NCI-H187 (cell line): Measurements from ENCODE around the gene SFT2D1.
"Not testable (repeated sequence)": the region's sequence is repeated elsewhere in the genome, so short reads cannot be mapped to it uniquely, and the experiment has no call there.

Source experiments
- DNase-seq, 2 experiments: peaks; one replicate each; lab custom pipeline; 2025; lab: John Stamatoyannopoulos, UW

Gene SFT2D1

DNA sequence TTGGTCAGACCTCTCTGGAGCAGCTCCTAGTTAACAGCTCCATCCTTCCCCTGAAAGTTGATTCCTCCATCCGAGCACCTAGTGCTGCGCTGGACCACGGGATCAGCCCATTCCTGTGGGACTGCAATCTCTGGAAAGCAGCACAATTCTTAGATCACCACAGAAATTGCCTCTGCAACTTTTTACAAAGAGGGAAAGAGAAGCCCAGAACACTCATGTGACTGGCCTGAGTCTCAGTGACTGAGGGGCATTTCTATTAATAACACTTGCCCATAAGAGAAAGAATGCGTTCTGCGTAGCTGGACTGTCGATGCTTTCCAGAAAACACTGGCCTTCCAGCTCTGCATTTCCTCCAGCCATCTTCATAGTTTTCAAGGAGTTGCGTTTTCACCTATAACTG, 22.1 kb upstream of the SFT2D1 start:
- no peak for DNase-seq

DNA sequence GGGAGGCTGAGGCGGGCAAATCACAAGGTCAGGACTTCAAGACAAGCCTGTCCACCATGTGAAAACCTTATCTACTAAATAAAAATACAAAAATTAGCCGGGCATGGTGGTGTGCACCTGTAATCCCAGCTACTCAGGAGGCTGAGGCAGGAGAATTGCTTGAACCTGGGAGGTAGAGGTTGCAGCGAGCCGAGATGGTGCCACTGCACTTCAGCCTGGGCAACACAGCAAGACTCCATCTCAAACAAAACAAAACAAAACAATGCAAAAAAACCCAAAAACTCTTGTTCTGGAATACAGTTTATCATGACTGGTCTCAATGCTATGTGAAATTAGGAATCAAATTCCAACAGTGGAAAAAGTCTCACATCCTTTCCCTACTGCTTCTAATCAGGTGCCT, 20.1 kb upstream of the SFT2D1 start:
- not testable (repeated sequence) for DNase-seq

DNA sequence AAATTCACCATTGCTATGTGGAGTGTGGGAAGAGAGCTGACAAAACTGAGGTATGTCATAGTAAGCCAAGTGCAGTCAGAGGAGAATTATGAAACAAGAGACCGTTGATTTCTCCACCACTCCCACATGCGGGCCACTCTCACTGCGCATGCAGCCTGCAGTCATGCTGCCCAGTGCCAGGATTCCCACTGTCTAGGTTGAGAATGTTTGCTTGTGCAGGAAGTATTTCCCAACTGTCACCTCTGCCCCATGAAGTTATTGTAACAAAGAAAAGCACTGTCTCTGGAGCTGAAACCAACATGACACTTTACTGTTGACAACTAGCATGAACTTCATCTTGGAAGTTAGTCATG, 18.7 kb upstream of the SFT2D1 start:
- DNase-seq: no peak

DNA sequence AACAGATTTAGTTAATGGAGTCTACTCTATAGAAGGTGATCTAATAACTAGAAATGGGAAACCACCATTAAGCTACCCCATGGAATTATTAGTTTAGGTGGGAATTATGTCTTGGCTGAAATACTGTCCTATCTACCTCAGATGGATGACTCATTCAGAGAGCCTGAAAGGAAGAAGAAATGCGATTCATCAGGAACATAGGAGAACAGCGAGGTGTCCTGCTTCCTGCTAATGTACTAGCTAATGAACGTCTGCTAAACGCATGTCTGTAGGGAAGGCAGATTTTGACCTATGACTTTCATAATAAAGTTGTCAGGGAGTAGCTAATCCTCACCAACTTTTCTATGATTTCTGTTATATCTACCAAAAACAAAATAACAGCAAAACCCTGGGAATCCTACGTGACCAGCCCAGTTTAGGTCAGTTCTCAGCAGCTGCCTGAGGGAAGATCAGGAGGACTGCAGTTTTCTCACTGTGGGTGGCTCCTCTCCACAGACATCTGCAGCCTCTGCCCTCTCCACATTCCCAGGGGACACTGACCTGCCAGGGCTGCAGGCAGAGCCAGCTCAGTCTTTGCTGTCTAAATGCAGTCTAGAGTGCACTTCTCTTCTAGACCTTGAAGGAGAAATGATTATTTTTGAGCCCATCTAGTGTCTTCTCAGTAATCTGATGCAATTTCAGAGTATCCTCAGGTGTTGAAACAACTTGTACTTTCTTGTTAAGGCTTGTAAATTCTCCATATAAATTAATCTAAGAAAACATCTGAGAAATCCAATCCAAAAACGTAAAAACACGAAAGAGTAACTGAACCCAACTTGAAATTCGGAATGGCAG, 18.1 kb upstream of the SFT2D1 start:
- no peak for DNase-seq

DNA sequence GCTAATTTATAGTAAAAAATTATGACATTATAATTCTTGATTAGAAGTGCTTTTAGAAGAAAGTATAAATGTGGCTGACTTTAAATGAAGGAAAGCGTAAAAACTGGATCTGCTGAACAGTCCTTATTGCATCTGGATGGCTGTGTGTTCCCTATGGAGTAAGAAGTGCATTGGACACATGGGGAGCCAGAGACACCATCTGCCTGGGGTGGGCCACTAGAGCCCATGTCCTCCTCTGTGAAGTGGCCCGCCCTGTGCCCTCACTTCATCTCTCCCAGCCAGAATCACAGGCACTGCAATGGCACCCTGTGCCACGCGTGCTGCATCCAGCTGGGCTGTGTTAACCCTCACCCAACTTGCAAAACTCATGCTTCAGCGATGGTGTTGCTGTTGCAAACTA, 13.2 kb upstream of the SFT2D1 start:
- DNase-seq: no peak

DNA sequence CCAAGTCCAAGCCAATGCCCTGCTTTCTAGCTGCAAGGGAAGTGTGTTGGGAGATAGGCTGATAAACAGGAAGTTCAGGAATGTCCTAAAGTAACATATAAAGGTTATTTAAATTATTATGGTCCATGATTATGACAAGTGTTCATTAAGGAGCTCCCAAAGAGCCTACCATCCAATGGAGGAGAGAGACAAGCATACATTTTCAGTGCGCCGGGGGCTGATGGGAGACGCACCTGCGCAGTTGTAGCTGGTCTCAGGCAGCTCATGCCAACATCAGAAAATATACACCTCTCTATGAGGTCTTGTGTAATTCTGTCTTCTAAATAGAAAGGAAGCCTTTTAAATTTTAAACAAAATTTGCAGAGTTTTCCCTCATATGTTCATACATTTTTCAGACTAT, 12.6 kb upstream of the SFT2D1 start:
- DNase-seq: no peak

DNA sequence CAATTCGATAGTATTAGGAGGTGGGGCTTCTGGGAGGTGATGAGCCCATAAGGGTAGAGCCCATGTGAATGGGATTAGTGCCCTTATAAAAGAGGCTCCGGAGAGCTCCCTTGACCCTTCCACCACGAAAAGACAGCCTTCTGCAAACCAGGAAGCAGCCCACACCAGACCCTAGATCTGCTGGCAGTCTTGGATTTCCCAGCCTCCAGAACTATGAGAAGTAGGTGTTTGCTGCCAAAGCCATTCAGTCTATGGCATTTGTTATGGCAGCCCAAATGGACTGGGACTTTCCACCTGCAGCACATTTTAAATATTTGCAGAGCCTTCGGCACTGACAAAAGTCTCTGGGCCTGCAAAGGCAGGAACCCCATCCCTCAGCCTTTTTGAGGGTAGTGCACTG, 11.8 kb upstream of the SFT2D1 start:
- no peak for DNase-seq

DNA sequence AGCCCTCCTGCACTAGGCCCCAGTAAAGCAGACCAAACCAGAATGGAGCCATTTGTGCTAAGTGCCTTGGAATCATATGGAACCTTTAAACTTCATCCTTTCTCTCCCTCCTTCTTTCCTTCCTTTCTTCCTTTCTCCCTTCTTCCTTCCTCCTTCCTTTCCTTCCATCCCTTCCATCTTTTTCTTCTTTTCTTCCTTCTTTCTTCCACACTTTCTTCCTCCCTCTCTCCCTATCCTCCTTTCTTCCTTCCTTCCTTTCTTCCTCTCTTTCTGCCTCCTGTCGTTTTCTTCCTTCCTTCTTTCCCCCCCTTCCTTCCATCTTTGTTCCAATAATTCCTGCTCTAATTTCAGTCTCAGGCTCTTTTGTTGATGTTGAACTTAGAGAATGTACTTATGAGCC, 11.2 kb upstream of the SFT2D1 start:
- DNase-seq: no peak

DNA sequence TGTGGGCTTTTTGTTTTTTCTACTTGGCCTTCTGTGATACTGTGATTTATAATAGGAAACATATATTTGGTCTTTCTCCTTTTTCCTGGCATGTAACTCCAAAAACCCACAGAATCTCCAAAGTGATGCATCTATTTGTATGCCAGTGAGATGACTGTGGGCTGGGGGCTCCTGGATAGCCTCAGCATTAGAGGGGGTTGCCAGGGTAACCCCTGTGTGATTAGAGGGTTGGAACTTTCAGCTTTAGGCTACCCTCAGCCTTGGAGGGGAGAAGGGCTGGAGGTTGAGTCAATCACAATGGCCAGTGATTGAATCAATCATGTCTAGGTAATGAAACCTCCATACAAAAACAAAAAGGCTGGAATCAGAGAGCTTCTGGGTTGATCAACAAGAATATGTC, 10.6 kb upstream of the SFT2D1 start:
- DNase-seq: no peak

DNA sequence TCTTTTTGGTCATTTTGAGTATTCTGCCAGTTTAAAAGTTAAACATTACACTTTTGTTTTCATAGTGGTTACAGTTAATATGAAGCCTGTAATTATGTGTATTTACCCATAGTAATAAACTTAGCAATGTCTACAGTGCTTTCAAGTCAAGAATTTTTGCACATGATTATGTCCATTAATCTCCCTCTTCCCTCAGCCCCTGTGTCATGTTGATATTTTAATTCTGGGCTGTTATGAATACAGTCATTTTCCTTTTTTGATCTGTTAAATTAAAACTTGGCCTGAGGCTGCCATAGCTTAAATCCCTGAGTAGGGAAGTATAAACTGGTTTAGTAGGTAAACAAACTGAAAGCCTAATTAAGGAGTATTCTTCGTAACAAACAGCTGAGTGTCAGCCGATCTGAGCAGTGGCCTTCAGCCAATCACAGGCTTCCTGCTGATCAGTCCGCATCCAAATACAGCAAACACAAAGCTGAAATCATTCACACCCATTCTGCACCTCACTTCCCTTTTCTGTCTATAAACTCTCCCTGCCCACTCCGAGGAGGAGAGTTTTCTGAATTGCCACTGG, 9.5 kb upstream of the SFT2D1 start:
- no peak for DNase-seq

DNA sequence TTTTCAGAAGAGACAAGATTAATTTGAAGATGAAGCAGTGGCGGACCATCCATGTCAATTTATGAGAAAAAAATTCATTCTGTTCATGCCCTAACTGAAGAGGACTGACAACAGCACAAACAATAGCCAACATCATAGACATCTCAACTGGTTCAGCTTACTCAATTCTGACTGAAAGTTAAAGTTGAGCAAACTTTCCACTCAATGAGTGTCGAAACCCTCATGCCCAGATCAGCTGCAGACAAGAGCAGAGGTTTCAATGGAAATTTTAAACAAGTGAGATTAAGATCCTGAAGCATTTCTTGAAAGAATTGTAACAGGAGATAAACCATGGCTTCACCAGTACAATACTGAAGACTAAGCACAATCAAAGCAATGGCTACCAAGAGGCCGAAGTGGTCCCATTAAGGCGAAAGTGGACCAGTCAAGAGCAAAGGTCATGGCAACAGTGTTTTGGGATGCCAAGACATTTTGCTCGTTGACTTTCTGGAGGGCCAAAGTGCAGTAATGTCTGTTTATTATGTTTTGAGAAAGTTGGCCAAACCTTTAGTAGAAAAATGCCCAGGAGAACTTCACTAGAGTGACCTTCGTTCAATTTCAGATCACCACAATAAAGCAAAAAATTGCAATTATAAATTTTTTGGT, 6.1 kb upstream of the SFT2D1 start:
- DNase-seq: no peak

DNA sequence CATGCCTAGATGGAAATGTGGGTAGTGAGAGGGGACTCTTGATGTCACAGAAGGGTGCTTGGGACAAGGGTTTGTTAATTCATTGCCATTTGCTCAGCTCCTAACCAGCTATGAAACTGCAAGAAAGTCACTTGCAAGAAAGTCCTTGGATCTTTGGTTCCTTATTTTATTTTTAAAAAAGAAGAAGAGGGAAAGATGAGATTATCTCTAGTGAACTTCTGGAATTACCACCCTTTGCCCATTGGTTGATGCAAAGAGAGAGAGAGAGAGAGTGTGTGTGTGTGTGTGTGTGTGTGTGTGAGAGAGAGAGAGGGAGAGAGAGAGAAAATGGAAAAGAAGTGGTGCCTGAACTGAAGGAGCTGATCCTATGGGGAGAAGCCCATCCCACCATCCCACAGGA, 4.6 kb upstream of the SFT2D1 start:
- DNase-seq: no peak

DNA sequence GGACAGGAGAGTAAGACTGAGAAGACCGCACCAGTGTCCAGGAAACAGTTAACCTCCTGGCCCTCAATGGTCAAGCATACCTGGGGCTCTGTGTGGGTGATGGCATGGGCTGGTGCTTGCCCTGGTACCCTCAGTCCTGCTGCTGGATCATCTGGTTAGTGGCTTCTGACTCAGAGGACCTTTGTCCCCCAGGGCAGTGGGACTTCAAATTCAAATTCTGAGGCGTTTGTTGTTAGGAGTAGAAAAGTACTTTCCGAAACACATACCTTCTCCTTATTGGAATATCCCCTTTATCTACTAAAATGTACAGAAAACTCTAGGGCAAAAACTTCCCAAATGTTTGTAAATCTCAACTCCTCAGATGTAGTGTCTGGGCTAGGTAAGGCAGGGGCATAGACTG, 4.1 kb upstream of the SFT2D1 start:
- DNase-seq: no peak

DNA sequence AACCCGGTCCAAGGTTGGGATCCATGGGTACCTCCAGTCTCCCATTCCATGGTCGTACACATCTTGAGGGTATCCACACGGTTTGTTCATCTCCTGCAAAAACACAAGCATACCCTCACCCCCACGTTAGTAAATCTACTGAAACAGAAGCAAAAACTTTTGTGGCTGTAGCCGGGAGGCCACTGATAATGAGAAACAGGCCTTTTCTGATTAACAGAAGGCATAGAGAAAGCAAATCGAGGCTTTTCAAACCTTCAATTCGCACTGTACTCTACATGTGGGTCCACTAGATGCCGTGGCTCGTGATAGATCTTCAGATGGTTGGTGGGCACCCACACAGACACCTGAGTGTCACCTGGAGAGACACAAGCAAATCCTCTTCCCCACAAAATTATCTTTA, 3.3 kb upstream of the SFT2D1 start:
- DNase-seq: not testable (repeated sequence)

DNA sequence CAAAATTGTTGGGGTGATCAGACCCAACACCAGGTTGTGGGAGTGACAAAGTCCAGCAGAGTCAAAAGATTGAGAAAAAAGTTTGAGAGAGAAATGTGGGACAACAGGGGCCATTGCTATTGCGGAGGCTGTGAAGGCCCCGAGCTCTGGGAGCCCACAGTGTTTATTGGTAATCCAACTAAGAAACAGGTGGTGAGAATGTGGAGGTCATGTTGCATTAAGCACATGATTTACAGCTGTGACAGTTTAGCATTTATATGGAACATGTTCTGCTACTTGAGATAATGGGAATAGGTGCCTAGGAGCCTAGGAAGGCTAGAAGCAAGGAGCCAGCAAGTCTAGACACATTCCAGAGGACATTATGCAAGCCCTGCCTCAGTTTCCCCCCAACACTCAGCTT, 2.6 kb upstream of the SFT2D1 start:
- not testable (repeated sequence) for DNase-seq

DNA sequence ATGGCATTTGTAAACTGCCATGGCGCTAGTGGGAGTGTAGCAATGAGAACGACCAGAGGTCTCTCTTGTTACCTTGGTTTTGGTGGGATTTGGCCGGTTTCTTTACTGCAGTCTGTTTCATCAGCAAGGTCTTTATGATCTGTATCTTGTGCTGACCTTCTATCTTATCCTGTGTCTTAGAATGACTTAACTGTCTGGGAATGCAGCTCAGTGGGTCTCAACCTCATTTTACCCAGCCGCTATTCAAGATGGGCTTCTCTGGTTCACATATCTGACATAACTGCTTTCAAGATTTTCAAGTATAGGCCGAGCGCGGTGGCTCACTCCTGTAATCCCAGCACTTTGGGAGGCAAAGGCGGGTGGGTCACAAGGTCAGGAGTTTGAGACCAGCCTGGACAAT, 1.9 kb upstream of the SFT2D1 start:
- DNase-seq: no peak

DNA sequence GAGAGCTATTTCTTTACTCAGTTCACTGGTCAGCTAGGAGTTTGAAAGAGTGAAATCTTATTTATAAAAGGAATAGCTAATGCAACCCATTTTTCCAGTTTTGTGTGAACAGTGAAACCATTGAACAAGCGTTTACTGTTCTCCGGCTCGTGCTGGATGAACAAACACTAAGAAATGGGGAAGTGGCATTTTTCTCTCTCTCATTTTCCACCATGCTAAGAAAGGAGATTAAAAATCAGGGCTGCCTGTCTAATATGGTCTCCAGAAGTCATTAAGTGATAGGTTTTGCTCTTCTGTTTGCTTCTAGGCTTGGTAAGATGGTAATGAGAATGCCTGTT, 774 bp upstream of the SFT2D1 start:
- no peak for DNase-seq

DNA sequence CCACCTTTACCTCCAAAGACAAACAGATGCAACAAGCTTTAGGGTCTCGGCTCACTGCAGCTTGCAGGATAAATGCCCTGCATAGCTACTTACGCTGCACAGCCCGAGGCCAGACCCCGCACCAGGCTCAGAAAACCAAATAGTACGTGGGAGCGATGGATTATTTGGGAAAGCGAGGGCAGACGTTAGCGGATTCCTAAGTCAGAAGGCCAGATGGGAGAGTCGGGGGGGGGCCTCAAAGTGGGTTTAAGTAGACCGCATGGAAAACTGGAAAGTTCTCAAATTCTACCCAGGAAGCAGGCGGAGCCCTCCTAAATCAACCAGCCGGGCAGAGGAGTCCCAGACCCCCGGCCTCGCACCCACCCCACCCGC, 382 bp downstream of the SFT2D1 start:
- DNase-seq: no peak

DNA sequence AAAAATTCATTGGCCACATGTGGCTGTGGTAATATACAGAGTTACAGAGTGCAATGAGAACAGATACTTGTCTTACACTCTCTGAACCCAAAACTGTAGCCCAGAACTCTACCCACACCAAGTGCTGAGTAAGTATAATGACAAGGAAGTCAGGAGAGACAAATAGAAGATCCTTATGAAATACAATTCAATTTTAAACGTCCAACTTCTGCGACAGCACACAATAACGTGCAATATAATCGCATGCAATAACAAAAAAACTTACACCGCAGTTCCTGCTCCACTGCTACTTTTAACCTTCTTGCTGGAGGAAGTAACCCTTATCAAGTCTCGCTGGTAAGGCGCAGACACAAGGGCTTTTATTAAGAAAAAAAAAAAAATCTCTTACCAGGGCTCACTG, 881 bp downstream of the SFT2D1 start:
- DNase-seq: no peak

DNA sequence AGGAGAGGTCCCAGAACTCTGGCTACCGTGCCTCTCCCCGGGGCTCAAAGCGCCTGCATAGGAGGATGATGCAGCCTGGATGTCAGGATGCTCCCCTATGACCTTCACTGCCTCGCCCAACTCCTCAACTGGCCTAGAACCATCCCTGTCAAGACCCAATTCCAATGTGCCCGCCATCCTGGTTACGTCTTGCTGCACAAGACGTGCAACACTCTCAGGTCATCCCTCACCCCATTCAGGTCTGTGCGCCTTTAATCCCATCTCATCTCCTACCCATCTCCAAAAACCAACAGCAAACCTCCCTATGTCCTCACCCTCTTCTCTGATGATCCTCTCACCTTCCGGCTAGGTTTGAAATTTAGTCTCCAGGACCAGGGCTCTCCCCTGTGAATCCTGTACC, 3.5 kb downstream of the SFT2D1 start:
- DNase-seq: no peak

DNA sequence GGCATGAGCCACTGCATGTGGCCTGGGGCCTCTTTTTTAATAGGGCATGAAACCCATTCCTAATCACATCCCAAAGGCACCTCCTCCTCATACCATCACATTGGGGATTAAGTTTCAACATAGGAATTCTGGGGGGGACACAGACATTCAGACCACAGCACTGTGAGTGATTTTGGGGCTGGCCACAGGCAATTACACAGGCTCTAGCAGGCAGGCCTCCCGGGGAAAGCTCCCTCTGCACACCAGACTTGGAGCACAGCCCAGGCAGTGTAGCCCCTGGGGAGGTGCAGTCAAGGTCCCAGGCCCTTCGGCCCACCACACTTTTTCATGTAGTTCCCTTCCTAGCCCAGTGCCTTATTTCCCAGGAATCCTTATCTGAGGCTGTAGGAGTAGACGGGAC, 5.5 kb downstream of the SFT2D1 start:
- no peak for DNase-seq

DNA sequence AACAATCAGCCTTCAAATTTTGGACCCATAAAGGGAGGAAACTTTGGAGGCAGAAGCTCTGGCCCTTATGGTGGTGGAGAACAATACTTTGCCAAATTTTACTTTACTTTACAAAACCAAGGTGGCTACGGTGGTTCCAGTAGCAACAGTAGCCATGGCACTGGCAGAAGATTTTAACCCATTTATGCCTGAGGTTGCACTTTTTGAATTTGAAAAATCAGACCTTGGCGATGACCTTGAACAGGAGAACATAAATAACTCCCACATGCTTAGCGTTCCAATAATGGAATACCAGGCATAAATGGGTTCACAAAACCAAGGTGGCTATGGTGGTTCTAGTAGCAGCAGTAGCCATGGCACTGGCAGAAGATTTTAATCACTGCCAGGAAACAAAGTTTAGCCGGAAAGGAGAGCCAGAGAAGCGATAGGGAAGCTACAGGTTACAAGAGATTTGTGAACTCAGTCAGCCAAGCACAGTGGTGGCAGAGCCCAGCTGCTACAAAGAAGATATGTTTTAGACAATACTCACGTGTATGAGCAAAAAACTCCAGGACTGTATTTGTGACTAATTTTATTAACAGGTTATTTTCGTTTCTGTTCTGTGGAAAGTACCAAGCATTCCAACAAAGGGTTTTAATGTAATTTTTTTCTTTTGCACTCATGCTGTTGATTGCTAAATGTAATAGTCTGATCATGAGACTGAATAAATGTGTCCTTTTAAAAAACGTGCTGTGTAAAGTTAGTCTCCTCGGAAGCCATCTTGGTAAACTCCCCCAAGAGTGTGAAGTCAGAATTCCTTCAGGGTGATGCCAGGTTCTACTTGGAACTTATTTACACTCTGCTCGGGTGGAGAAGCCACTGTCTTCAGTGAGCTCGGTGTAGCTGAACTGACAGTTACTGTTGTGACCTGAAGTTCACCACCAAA, 6.7 kb downstream of the SFT2D1 start:
- DNase-seq: no peak

DNA sequence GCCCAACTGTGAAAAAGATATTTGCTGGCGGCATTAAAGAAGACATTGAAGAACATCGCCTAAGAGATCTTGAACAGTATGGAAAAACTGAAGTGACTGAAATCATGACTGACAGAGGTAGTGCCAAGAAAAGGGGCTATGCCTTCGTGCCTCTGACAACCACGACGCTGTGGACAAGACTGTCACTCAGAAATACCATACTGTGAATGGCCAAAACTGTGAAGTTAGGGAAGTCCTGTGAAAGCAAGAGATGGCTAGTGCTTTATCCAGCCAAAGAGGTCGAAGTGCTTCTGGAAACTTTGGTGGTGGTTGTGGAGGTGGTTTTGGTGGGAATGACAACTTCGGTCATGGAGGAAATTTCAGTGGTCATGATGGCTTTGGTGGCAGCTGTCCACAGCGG, 7.5 kb downstream of the SFT2D1 start:
- DNase-seq: no peak
